Left forelimb (tissue), 1 donor: ENCODE data around the gene MAP3K20.
"Not testable (repeated sequence)": the region's sequence is repeated elsewhere in the genome, so short reads cannot be mapped to it uniquely, and the experiment has no call there.

Source experiments
- DNase-seq: peaks from one replicate; pipeline ENCODE4 v3.0.0-alpha.2; 2018; ENCODE audit warnings: low spot score

Gene MAP3K20

DNA sequence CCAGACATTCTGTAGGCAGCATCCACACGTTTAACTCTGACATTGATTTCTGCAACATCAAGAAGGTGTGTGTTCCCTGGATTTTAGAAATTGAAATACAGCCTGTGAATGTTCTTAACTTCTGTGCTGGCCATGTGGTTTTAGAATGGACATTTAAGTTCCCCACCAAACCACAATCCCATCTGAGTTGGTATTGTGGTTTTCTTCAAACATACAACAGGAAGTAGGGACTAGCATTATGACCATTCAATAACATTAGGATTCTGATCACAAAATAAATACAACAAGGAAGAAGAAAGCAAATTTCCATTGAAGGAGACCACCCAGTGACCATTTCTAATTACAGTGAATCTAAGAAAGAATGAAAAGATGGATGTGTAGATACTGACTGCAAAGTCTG lies 51.2 kb downstream of the MAP3K20 start:
- no peak for DNase-seq

DNA sequence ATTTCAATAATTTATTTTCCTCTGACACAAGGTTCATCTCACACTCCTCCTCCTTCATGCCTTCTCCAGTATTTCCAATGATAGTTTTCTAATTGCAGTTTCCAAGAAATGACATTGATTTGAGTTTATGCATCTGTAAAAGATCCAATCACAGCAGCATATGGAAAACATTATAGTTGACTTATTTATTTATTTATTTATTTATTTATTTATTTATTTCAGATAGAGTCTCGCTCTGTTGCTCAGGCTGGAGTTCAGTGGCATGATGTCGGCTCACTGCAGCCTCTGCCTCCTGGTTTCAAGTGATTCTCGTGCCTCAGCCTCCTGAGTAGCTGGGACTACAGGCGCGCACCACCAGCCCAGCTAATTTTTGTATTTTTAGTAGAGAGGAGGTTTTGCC lies 52.5 kb downstream of the MAP3K20 start:
- DNase-seq = not testable (repeated sequence)

DNA sequence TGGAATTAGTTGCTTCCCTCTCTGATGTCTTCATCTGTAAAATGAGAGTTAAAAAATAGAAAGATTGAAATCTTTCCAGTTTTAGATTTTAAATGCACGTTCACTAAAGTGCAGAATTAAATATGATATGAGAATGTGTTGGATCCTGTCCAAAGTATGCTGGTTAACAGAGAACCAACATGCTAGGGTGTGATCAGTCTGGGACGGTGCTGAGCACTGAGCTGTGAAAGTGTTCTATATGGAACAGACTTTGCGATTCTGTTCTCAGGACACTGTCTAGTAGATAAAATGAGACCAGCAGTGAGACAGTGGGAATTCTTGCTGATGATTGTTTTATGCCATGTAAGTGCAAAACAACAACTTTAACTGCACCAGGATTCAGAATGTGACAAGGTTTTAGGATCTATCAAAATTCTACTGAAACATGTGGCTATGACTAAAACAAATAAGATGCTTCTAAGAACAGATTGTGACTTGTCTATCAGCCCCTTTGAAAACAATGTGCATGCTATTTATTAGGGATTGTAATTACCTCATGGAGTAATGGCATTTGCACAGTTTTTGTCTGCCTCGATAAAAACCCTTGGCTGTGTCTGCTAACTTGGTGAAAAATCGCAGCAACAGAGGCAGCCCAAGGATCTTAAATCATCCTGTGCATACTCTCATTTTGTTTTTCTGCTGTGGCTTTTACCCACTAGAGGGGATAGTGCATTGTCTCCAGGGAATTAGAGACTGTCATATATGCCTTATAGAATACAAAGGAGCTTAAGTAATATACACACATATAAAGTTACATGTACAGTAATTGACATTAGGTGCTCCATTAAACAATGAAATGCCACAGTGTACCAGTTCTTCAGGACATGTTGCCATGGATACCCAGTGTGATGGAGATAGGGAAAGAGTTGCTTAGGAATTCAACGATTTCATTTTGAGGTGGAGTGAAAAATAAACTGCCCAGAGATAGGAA lies 55.1 kb downstream of the MAP3K20 start:
- no peak for DNase-seq

DNA sequence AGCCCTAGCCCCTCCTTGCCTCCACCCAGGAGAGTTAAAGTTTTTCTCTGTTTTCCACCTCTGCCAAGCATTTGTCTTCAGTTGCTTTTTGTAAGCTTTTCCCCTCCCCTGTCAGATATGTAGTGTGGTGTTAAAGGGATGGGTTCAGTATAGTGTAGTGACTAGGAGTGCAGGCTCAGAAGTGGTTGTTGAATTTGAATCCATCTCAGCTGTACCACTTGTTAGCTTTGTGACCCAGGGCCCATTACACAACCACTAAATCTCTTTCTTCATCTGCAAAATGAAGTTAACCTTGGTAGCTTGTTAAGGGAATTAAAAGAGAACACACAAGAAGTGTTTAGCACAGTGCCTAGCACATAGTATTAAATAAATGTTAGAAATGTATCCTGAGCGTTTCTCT lies 56.9 kb downstream of the MAP3K20 start:
- DNase-seq = no peak

DNA sequence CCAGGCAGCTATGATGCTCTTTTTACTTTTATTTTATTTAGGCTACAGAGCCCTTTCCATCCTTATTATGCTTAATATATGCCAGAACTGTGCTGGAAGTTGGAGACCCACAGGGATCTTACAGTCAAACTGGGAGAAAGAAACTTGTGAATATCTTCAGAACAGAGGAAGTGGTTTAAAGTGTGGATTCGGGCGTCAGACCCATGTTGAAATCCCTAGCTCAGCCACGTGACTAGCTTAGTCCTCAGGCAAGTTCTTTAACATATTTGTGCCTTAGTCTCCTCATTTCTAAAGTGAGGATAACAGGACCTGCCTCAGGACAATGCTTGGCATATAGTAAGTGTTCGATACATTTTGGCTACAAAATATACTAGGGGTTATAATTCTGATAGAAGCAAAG lies 59.1 kb downstream of the MAP3K20 start:
- DNase-seq = no peak

DNA sequence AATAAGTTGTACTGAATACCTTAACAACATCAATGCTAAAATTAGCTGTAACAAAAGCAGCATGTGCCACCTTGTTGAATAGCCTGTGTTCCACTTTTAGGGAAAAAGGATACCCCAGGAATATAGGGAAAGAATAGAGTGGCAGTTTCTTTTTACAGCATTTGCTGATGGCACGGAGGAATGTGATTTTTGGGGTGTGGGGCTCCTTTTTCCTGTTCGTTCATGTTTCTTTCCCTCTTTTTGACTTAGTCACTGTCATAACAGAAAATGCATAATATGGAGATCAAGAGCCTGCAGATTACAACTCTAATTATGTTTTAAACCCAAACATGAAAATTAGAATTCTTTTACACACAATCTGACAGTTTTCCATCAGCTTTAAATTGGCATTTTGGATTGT lies 60.4 kb downstream of the MAP3K20 start:
- DNase-seq = no peak

DNA sequence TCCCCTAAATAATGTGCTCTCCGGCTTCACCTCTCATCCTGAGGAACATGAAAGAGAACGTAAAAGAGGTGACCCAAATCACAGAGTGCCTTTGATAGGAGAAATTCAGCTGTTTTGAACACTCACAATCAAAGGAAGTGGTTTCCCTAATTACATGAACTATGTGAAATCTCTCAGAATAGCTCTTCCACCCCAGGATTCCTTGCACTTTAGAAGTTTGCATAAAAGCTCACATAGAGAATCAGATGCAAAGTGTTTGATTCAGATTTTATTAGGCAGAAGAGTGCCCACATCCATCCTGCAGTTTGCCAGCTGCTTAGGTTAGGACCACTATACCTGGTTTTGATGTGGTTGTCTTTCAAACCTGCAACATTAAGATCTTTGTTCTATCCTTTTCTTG lies 61.0 kb downstream of the MAP3K20 start:
- DNase-seq = no peak

DNA sequence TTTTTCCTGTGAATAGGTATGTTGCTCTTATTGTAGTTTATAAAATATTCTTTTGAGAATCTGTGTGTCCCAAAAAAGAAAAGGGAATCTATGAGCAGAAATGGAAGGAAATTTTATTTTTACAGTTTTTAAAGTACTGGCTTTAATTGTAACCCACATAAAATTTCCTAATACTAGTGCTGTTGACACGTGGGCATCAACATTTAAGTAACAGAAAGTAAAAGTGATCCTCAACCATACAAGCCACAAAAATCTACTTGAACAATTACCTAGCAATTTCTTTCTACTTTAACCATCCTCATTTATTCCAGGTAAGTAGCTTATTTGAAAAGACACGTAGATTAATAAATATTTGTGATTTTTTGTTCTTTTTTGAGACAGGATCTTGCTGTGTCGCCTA lies 62.0 kb downstream of the MAP3K20 start:
- DNase-seq = no peak

DNA sequence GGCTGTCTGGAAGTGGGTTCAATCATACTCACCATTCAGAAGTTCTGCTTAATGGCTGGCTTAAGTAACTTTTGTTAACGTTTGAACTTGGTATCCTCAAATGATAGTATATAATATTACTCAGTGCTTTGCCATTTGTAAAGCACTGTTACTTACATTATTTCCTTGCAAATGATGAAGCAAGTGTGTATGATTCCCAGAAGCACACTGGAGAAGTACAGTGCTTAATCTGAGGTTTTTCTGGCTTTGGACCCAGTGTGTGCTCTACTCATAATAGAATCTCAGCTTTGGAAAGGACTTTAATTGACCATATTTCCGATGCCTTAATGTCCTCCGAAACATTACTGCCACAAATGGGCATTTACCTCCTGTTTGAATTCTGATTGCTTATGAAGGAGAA lies 63.3 kb downstream of the MAP3K20 start:
- no peak for DNase-seq

DNA sequence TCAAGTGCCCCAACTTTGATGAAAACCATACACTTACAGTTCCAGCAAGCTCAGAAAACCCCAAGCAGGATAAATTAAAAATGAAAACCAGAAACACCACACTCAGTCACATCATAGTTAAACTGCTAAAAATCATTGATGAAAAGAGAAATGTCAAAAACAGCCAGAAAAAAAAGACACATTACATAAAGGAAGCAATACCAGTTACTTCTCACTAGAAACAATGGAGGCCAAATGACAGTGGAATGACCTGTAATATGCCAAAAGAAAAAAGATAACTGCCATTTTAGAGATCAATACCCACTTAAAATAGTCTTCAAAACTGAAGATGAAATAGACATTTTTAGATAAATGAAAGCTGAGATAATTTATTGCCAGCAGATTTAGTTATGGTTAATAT lies 66.0 kb downstream of the MAP3K20 start:
- no peak for DNase-seq

DNA sequence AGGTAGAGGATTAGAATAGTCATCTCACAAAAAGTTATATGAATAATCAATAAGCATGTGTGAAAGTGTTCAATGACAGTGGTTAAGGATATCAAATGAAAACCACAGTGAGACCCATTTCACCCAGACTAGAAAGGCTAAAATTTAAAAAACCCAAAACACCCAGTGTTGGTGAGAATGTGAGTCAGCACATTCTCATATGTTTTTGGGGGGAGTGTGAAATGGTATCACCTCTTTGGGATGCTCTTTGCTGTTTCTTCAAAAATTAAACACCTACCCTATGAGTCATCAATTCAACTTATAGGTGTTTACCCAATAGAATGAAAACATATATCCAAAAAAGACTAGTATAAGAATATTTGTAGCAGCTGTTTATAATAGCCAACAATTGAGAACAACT lies 69.8 kb downstream of the MAP3K20 start:
- DNase-seq = no peak

DNA sequence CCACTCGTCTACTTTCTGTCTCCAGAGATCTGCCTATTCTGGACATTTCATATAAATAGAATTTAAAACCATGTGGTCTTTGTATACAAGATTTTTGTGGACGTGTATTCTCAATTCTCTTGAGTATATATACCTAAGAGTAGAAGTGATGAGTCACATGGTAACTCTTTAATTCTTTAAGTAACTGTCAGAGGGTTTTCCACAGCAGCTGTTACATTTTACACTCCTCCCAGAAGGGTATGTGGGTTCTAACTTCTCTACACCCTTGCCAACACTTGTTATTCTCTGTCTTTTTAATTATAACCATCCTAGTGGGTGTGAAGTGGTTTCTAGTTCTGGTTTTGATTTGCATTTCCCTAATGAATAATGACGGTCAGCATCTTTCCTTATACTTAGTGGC lies 70.9 kb downstream of the MAP3K20 start:
- DNase-seq = no peak

DNA sequence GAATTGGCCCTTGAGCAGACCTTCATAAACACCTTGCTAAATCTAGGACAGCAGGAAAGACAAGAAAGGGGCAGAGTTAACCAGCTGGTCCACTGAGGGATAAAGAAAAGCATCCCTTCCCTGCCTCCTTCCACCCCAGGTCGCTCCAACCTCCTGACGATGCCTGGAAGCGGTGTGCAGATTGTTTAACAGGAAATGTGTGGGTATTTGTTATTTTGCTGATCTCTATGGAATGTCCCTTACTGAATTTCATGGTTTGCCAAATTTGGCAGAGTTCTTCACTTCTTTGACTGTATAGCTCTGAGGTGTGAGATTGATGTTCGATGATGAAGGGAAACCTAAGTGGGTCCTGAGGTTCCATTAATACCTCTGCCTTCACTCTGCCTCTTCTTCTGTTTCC lies 72.9 kb downstream of the MAP3K20 start:
- DNase-seq = no peak

DNA sequence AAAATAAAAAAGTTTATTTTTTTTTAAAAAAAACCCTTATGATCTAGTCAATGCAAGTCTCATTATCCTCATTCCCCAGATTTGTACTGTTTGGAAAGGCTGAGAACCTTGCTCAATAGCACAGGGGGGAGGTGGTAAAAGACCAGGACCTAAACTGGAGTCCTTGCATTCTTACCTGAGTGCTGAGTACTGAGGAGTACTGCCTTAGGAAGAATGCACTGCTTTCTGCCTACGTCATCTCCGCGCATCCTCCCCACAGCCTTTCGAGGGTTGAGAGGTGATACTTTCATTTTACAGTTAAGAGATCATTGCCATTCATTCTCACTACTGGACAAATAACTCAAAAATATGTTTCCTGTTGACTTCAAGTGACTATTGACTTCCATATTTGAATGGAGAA lies 73.8 kb downstream of the MAP3K20 start:
- DNase-seq = no peak

DNA sequence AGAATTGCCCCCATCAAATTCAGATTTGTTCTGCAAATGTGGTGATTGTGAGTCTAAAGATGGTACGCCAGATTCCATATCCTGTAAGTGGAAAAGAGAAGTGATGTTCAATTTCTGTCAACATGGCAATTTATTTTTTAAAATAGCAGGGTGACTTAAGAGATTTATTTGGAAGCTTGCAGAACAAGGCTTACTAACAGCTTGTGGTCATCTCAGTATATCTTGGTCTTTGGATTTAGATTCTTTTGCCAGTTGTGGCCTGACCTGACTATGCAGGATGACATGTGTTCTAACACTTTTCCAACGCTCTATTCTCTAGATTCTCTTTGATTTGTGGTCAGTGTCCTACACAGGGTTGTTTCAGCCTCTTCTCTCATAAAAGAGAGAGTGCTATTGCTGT lies 74.4 kb downstream of the MAP3K20 start:
- no peak for DNase-seq

DNA sequence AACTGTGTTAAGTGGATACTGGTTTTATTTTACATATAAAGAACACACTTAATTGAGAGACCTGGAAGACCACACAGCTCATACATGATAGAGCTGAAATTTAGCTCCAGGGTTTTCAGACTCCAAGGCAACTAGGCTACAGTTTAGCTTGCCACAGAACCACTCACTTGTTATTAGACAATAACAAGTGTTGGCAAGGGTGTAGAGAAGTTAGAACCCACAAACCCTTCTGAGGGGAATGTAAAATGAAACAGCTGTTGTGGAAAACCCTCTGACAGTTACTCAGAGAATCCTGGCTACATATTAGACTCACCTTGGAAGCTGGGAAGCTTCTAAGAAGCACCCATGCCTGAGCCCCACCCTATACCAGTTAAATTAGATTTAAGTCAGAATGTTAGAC lies 75.3 kb downstream of the MAP3K20 start:
- DNase-seq = no peak

DNA sequence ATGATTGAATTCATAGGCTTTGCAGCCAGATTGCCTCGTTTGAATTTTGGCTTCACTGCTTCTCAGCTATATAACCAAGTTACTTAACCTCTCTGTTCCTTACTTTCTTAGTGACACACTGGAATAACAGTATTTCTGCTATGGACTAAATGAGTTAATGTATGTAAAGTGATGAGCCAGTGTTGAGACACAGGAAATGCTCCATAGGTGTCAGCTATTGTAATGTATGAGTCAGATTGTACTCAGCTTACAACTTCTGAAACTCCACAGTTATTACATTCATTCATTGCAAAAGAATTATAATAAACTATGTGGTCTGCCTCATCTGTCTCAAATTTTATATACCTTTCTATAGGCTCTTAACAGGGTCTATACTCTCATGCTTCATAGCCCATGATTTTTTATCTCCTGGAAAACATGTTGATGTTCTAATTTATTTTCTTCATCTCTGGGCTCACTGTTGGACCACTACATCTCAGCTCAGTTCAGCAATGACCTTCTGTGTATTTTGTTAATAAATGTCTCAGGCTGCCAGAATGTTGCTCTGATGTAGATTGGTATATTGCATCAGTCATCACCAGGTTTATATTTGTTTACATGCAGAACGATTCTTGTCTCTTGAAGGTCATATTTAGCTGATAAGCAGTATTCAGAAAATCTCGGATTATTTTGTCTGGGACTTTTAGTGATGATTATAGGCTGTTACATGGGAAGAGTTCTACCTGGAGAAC lies 76.2 kb downstream of the MAP3K20 start:
- DNase-seq = no peak

DNA sequence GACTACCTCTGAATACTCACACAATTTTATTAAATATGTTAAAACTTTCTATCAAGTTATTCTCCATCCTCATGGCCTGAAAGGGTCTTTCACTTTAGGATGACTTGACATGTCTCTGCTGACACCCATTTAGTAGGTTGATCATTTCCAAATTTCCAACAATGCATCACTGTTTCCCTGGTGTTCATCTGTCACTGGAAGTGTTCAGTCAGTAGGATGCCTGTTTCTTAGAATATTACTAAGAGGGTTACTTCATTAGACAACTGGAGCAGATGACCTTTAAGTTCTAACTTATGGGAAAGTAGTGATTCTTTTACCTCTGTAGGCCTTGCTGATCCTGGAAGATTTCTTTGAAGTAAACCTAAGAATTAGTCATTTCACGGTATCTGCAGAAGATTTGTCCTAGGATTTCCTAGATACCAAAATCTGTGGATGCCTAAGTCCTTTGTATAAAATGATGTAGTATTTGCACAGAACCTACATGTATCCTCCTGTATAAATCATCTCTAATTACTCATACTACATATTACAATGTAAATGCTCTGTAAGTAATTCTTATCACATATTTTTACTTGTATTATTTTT lies 77.7 kb downstream of the MAP3K20 start:
- DNase-seq = no peak

DNA sequence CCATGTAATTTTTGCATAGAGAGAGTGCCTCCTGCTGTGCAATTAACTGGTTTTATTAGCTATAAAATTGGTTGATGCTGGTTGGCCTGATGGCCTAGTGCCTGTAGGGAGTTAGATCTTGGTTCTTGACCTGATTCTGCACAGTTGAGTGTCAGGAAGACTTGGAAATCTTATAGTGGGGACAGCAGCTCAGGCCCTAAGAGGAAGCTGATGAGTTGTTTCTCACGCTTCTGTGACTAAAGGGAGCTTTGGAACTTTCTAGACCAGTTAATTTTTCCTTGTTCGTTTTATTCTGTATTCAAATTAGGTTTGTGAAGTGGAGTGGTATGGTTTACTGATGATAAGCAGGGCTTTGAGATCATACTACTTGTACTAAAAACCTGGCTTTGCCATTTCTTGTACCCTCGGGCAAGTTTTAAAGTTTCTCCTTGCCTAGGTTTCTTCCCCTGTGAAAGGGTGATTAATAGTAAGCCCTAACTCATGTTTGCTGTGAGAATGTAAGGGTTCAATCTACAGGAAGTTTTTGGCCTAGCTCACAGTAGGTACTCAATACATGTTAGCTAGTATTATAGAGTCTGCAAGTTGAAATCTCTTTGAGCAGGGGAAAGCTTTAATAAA lies 82.1 kb downstream of the MAP3K20 start:
- no peak for DNase-seq

DNA sequence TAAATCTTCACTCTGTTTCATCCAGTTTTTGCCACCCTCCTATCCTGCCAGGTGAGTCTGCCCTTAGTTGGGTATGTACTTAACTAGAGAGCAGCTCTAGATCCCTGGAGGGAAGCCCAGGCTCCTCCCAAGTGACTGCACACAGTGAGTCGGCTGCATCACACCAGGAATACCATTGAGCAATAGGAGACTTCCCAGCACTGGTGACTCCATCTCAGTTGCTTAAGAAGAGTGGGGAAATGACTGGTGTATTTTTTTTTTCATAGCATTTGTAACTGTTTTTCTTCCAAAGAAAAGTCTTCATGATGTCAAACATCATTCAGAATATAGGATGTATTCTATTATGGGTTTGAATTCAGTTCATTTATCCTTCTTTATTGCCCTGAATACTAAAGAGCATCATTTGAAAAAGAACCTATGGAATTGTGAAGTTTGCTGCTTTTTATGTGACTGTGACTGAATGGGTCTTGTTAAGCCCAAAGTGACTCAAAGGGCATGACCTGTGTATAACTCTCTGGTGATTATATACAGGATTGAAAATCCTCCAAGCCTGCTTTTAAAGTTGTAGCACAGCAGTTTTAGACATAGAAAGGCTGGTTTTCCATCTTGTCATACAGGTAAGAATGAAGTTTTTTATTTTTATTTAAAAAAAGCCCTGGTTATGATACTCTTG lies 84.3 kb downstream of the MAP3K20 start:
- no peak for DNase-seq

DNA sequence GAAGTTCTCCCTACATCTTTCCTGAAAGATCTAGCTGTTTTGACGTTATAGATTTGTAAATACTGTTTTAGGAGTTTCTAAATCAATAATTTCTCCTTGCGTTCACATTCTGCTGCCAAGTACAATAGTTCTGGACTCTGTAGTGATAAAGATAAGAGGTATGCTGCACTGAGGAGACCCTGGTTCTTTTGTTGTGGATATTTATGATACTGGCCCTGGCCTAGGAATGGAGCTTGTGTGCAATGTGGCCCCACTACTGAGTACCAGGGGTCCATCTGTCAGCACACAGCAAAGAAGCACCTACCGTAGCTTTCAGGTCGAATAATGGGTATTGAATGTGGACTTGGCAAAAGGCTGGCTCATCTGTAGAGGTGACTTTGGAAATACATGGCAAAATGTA lies 85.0 kb downstream of the MAP3K20 start:
- DNase-seq = no peak

DNA sequence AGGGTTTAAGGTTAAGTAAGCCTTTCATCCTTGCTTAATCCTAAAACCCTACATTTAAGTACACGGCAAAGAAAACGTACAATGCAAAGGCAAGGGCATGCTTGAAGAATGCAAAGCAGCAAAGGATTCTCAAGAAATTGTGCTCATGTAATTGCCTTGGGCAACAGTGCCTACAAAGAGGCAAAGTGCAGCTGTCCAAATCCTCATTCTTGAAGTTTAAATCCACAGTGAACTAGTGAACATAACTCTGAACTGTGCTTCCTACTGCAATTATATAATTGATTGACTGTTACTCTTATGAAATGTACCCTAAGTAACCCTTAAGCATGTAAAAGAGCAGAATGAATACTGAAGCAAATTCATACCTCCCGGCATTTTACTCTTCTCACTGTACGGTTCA lies 85.4 kb downstream of the MAP3K20 start:
- DNase-seq = no peak
